Neuronal stem cell (in vitro differentiated cells): ENCODE results near the gene HIF1A.

ENCODE experiments used
- DNase-seq: peaks from one replicate; pipeline ENCODE4 v3.0.0-alpha.2; 2013; ENCODE audit warnings: low spot score
- H2AFZ ChIP-seq: one replicate; pipeline ENCODE4 v1.6.1; 2013; ENCODE audit warnings: mild to moderate bottlenecking, low read length, inconsistent platforms
- H2AK5ac ChIP-seq: 2 replicates; pipeline ENCODE4 v1.6.1; 2013; ENCODE audit warnings: low read depth, mild to moderate bottlenecking, inconsistent platforms, low read length, moderate library complexity, mixed read lengths
- H2BK120ac ChIP-seq: 2 replicates; pipeline ENCODE4 v1.6.1; 2013; ENCODE audit warnings: low read depth, mild to moderate bottlenecking, inconsistent platforms, low read length, moderate library complexity, mixed read lengths
- H2BK12ac ChIP-seq: one replicate; pipeline ENCODE4 v1.6.1; 2013; ENCODE audit warnings: low read length, inconsistent platforms
- H2BK15ac ChIP-seq: 2 replicates; pipeline ENCODE4 v1.6.1; 2013; ENCODE audit warnings: mild to moderate bottlenecking, low read length, inconsistent platforms, mixed read lengths
- H2BK5ac ChIP-seq: one replicate; pipeline ENCODE4 v1.6.1; 2013; ENCODE audit warnings: inconsistent platforms, mild to moderate bottlenecking, low read length, moderate library complexity
- H3K14ac ChIP-seq: one replicate; pipeline ENCODE4 v1.6.1; 2013; ENCODE audit warnings: low read length, inconsistent platforms
- H3K18ac ChIP-seq: 2 replicates; pipeline ENCODE4 v1.6.1; 2013; ENCODE audit warnings: low read length, inconsistent platforms
- H3K23ac ChIP-seq: 2 replicates; pipeline ENCODE4 v1.6.1; 2013; ENCODE audit warnings: low read depth, mild to moderate bottlenecking, mixed read lengths, low read length, inconsistent platforms; ENCODE audit not compliant: poor library complexity
- H3K27ac ChIP-seq: replicated peaks from 3 replicates; pipeline ENCODE4 v1.5.1; 2013; ENCODE audit warnings: low read length, inconsistent platforms
- H3K27me3 ChIP-seq, 3 experiments: 2 replicates each; pipeline ENCODE4 v1.6.1; 2013; ENCODE audit warnings: low read length in 3 of 3, mild to moderate bottlenecking in 2 of 3, inconsistent platforms in 1 of 3, low read depth in 1 of 3, mixed read lengths in 1 of 3, moderate library complexity in 1 of 3; ENCODE audit not compliant: control insufficient read depth in 3 of 3, insufficient read depth in 3 of 3
- H3K36me3 ChIP-seq, 2 donors: replicated peaks in 1 of 2; 2 replicates each; pipeline ENCODE4 v1.6.1; 2013; ENCODE audit warnings: low read length in 2 of 2; ENCODE audit not compliant: control insufficient read depth in 2 of 2, insufficient read depth in 2 of 2
- H3K4ac ChIP-seq: 2 replicates; pipeline ENCODE4 v1.6.1; 2013; ENCODE audit warnings: inconsistent platforms, mild to moderate bottlenecking, low read length, moderate library complexity
- H3K4me1 ChIP-seq, 2 donors: 1 replicate in 1 of 2; 2 replicates in 1 of 2; pipeline ENCODE4 v1.6.1; 2013; ENCODE audit warnings: low read length in 2 of 2, low read depth in 1 of 2; ENCODE audit not compliant: control insufficient read depth in 2 of 2, insufficient read depth in 1 of 2
- H3K4me2 ChIP-seq: one replicate; pipeline ENCODE4 v1.6.1; 2013; ENCODE audit warnings: mild to moderate bottlenecking, low read length, inconsistent platforms; ENCODE audit not compliant: insufficient read depth, poor library complexity, severe bottlenecking
- H3K4me3 ChIP-seq, 2 donors: 2 replicates each; pipeline ENCODE4 v1.5.1; 2013; ENCODE audit warnings: low read length in 2 of 2, mild to moderate bottlenecking in 2 of 2, inconsistent platforms in 1 of 2, moderate library complexity in 1 of 2
- H3K79me1 ChIP-seq: one replicate; pipeline ENCODE4 v1.6.1; 2013; ENCODE audit warnings: low read depth, mild to moderate bottlenecking, inconsistent platforms, low read length, moderate library complexity
- H3K9ac ChIP-seq: one replicate; pipeline ENCODE4 v1.6.1; 2013; ENCODE audit warnings: mild to moderate bottlenecking, low read depth, low read length, inconsistent platforms; ENCODE audit not compliant: poor library complexity
- H3K9me3 ChIP-seq, 2 donors: replicated peaks in 1 of 2; 2 replicates each; pipeline versions ENCODE3 to v1.6.1; 2013; ENCODE audit warnings: low read length in 2 of 2, mild to moderate bottlenecking in 2 of 2, inconsistent platforms in 1 of 2, low read depth in 1 of 2, mixed read lengths in 1 of 2, moderate library complexity in 1 of 2; ENCODE audit not compliant: control insufficient read depth in 2 of 2, insufficient read depth in 1 of 2
- H4K8ac ChIP-seq: one replicate; pipeline ENCODE4 v1.6.1; 2013; ENCODE audit warnings: low read depth, mild to moderate bottlenecking, inconsistent platforms, low read length, moderate library complexity
- H4K91ac ChIP-seq: one replicate; pipeline ENCODE4 v1.6.1; 2013; ENCODE audit warnings: low read length, low read depth, mild to moderate bottlenecking, inconsistent platforms; ENCODE audit not compliant: poor library complexity
- WGBS, 2 donors: extraction: QIAGEN DNeasy Blood & Tissue Kit; methylation state at CpG; one replicate each; pipeline ENCODE4 v1.1.7; 2013; ENCODE audit warnings: missing lambda C conversion rate in 2 of 2, mixed read lengths in 1 of 2; ENCODE audit not compliant: insufficient read length in 2 of 2, insufficient replicate concordance in 1 of 2; ENCODE audit errors: extremely low coverage in 2 of 2; 5-methylcytosine and 5-hydroxymethylcytosine counted together

Gene HIF1A

GRCh38 chr14:61749867-61750266 lies 54.6 kb downstream of the HIF1A start:
- H2AK5ac ChIP-seq: no peak overlapping the region
- H3K14ac ChIP-seq: no peak overlapping the region
- H2BK12ac ChIP-seq: no peak overlapping the region
- no peaks in the 10 kb centered on the region for H3K27me3 ChIP-seq
- H4K8ac ChIP-seq: no peak overlapping the region
- no peak overlapping the region for H3K9ac ChIP-seq
- H3K4me2 ChIP-seq: no peak overlapping the region
- H2BK15ac ChIP-seq: no peak overlapping the region
- no peaks in the 10 kb centered on the region for H3K9me3 ChIP-seq
- no peak overlapping the region for H3K27ac ChIP-seq
- H4K91ac ChIP-seq: no peak overlapping the region
- H2AFZ ChIP-seq: no peak overlapping the region
- H3K36me3 ChIP-seq: peaks cover 6 to 72% of the 10 kb centered on the region in 2 donors
- no peak overlapping the region for H2BK5ac ChIP-seq
- H3K4ac ChIP-seq: no peak overlapping the region
- no peak overlapping the region for H2BK120ac ChIP-seq
- no peak overlapping the region for H3K18ac ChIP-seq
- peaks cover 3% of the 10 kb centered on the region for H3K79me1 ChIP-seq
- no peaks in the 10 kb centered on the region for H3K4me1 ChIP-seq
- no peak overlapping the region for H3K23ac ChIP-seq
- no peak overlapping the region for H3K4me3 ChIP-seq
- no peak for DNase-seq
- WGBS, 2 donors: no CpG with 5 or more reads among the region's 3 CpGs

DNA sequence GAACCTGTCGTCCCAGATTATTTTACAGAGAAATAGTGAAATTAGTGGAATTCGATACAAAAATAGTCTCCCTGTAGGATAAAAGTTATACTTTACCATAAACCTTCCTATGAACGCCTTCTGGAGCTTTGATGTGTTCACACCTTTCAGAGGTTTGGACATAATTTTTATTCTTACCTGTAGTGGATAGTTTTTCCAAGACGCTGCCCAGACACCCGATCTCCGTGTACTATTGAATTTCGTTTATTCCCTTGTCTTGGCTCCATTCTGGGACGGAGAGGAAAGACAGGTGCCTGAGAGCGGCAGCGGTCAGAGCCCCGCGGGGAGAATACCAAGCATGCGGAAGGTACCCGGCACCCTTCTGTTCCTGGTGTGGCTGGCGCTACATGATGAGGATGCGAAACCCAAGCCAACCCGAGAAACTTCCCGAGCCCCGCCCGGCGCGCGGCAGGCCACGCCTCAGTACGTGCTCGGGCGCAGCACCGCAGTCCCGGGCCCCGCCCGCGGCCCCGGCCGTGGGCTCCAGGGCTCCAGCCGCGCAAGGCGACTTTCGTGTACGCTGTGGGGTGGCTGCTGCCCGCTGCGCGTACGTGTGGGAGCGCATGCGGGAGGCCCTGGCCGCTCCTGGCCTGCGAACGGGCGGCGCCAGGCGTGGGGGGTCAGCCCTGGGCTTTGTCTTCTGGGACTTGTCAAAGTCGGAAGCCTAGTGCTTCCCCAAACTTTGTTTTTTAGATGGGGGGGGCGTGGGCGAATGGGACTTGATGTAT lies 55.6 kb downstream of the HIF1A start:
- no peak overlapping the region for H4K8ac ChIP-seq
- WGBS, 2 donors: no CpG with 5 or more reads among the region's 54 CpGs
- no peak overlapping the region for H2BK5ac ChIP-seq
- no peak overlapping the region for H2BK12ac ChIP-seq
- peak overlapping the region; percentile 86 for H3K4me2 ChIP-seq
- peaks cover 4 to 62% of the 10 kb centered on the region in 2 donors for H3K36me3 ChIP-seq
- peak overlapping the region; percentile 98 for H3K23ac ChIP-seq
- peak; percentile 57 for DNase-seq
- H3K9ac ChIP-seq: peak overlapping the region; percentile 84
- no peak overlapping the region for H3K4ac ChIP-seq
- H3K4me3 ChIP-seq: peak overlapping the region in 1 of 2 donors; percentile 86
- H3K27me3 ChIP-seq: no peaks in the 10 kb centered on the region
- no peak overlapping the region for H3K27ac ChIP-seq
- no peak overlapping the region for H2BK120ac ChIP-seq
- H2AK5ac ChIP-seq: no peak overlapping the region
- no peak overlapping the region for H2AFZ ChIP-seq
- no peaks in the 10 kb centered on the region for H3K9me3 ChIP-seq
- peaks cover 3% of the 10 kb centered on the region for H3K79me1 ChIP-seq
- H2BK15ac ChIP-seq: peak overlapping the region; percentile 85
- H3K18ac ChIP-seq: peak overlapping the region; percentile 97
- H4K91ac ChIP-seq: peak overlapping the region; percentile 72
- H3K4me1 ChIP-seq: no peaks in the 10 kb centered on the region
- no peak overlapping the region for H3K14ac ChIP-seq

DNA sequence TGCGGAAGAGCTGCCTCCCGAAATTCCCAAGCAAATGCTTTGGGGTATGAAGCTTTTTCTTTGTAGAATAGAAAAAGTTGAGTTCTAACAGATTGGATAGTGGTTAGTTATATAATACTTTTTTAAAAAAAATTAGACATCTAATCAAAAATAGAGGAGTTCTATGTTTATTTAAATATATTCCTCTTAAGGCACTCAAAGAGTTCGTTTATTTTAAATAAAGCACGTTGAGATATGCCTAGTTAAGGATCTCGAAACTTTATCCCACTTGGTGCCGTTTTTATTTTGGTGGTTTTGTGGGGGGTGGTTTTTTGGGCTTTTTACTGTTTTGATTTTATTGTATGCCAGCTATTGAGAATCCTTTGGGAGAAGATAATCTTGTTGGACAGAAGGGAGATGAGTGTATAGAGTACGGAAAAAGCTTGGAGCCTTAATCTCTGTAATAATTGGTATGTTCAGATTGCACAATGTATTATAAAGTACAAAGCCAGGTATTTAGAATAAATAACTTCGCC lies 56.2 kb downstream of the HIF1A start:
- Histone ChIP-seq H3K36me3 (peaks cover 2 to 56% of the 10 kb centered on the region in 2 donors), H2BK12ac (no peak overlapping the region), H3K4me2 (peak overlapping the region; percentile 86), H3K27ac (no peak overlapping the region), H2BK5ac (no peak overlapping the region), H3K14ac (no peak overlapping the region), H3K4ac (no peak overlapping the region), H3K9me3 (peaks cover 0 to 2% of the 10 kb centered on the region in 2 donors), H2AFZ (no peak overlapping the region), H2AK5ac (no peak overlapping the region), H2BK120ac (no peak overlapping the region), H3K9ac (no peak overlapping the region), H3K4me3 (no peak overlapping the region), H3K23ac (peak overlapping the region; percentile 98), H2BK15ac (no peak overlapping the region), H3K27me3 (no peaks in the 10 kb centered on the region), H3K18ac (no peak overlapping the region), H3K79me1 (peaks cover 3% of the 10 kb centered on the region), H3K4me1 (no peaks in the 10 kb centered on the region), H4K8ac (no peak overlapping the region), H4K91ac (no peak overlapping the region)
- no peak for DNase-seq
- no CpG with 5 or more reads among the region's 8 CpGs for WGBS, 2 donors

DNA sequence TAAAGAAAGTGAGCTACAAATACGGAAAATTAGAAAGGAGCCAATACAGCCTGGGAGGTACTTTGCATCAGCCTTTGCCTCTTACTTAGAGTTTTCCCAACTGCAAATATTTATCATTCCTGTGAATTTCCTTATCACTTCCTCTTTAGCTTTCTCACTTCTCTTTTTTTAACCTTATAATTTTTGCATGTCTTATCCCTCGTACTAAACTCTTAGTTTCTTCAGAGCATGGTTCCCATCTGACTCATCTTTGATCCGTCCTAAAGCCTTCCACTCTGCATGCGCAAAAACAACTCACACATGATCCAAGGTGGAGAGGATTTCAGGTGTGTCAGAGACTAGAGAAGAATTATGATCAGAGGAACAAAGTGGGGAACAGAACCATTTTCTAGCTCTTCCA lies 57.3 kb downstream of the HIF1A start:
- H3K18ac ChIP-seq: no peak overlapping the region
- no peak for DNase-seq
- no peak overlapping the region for H3K4me2 ChIP-seq
- H3K4me3 ChIP-seq: no peak overlapping the region
- no peak overlapping the region for H3K4ac ChIP-seq
- no peaks in the 10 kb centered on the region for H3K27me3 ChIP-seq
- no peak overlapping the region for H3K23ac ChIP-seq
- H2AFZ ChIP-seq: no peak overlapping the region
- no peak overlapping the region for H2AK5ac ChIP-seq
- H4K8ac ChIP-seq: no peak overlapping the region
- H3K9ac ChIP-seq: no peak overlapping the region
- no peak overlapping the region for H4K91ac ChIP-seq
- H3K79me1 ChIP-seq: peaks cover 3% of the 10 kb centered on the region
- peaks cover 0 to 2% of the 10 kb centered on the region in 2 donors for H3K9me3 ChIP-seq
- H3K4me1 ChIP-seq: no peaks in the 10 kb centered on the region
- no peak overlapping the region for H2BK12ac ChIP-seq
- H3K36me3 ChIP-seq: peaks cover 0 to 46% of the 10 kb centered on the region in 2 donors
- no peak overlapping the region for H3K14ac ChIP-seq
- H2BK5ac ChIP-seq: no peak overlapping the region
- WGBS, 2 donors: no CpG with 5 or more reads among the region's 4 CpGs
- no peak overlapping the region for H2BK120ac ChIP-seq
- no peak overlapping the region for H3K27ac ChIP-seq
- H2BK15ac ChIP-seq: no peak overlapping the region
